ENCODE measurements around the gene PLIN5. TPM values are rescaled to one million over a fixed set of nuclear protein-coding genes. Genes with fewer than 3 reads are reported as not detected.

The PLIN5 gene
- total RNA-seq, 1 experiment from 2014 or later: 3.9 TPM

- Histone ChIP-seq H4K20me1 (ENCODE audit: control insufficient read depth, insufficient read depth, insufficient read length) (no peaks in the 10 kb centered on the region), H3K4ac (ENCODE audit: low read depth, low read length) (no peak overlapping the region), H3K9me3 (ENCODE audit: control insufficient read depth, low read depth, low read length) (no peaks in the 10 kb centered on the region), H3K14ac (ENCODE audit: insufficient read depth, low read length) (no peak overlapping the region), H2AFZ (ENCODE audit: low read length) (no peak overlapping the region), H3K79me2 (ENCODE audit: insufficient read depth, low read length) (no peaks in the 10 kb centered on the region; the same call in 1 of the 2 replicates), H3K27me3 (ENCODE audit: insufficient read depth, low read length) (no peaks in the 10 kb centered on the region), H3K23ac (ENCODE audit: insufficient read length, low read depth, low read length) (no peak overlapping the region), H3T11ph (ENCODE audit: low read length) (no peak overlapping the region), H2BK120ac (ENCODE audit: low read depth, low read length, poor library complexity, severe bottlenecking) (no peak overlapping the region), H4K8ac (replicated peaks; ENCODE audit: insufficient read length, low read depth, low read length) (no peak overlapping the region), H2AK5ac (ENCODE audit: insufficient read length, low read length) (no peak overlapping the region), H3K23me2 (ENCODE audit: insufficient read length, low read depth, low read length, poor library complexity, severe bottlenecking) (no peaks in the 10 kb centered on the region), H4K91ac (ENCODE audit: insufficient read length, low read depth, low read length) (no peak overlapping the region), H3K9ac (ENCODE audit: extremely low read depth, insufficient read length, low read length) (no peak overlapping the region), H3K4me2 (ENCODE audit: insufficient read depth, insufficient read length, low read length) (no peak overlapping the region), H2BK5ac (ENCODE audit: insufficient read length, low read length) (no peak overlapping the region), H4K5ac (ENCODE audit: insufficient read length, low read depth, low read length) (no peak overlapping the region), H2BK12ac (ENCODE audit: insufficient read length, low read depth, low read length) (no peak overlapping the region), H3K56ac (ENCODE audit: insufficient read length, low read depth, low read length) (no peak overlapping the region), H3K18ac (ENCODE audit: insufficient read length, low read depth, low read length) (no peak overlapping the region), H2BK15ac (ENCODE audit: low read depth, low read length) (no peak overlapping the region), H2BK20ac (ENCODE audit: low read depth, low read length, poor library complexity, severe bottlenecking) (no peak overlapping the region), H3K27ac (ENCODE audit: insufficient read length, low read depth, low read length) (no peak overlapping the region), H3K4me1 (ENCODE audit: insufficient read depth, low read length) (peaks cover 4% of the 10 kb centered on the region; the same call in 1 of the 2 replicates), H3K79me1 (ENCODE audit: insufficient read depth, low read depth, low read length, poor library complexity, severe bottlenecking) (peaks cover 3% of the 10 kb centered on the region)
- H3K36me3 Mint-ChIP-seq (ENCODE audit: insufficient read depth in 1 of 3, low read depth in 3 of 3): peaks cover 0 to 6% (median 1%) of the 10 kb centered on the region in 3 experiments; a peak in 2 of 7 replicates
- no peak for DNase-seq
- H3K27ac Mint-ChIP-seq: no peak overlapping the region
- WGBS (ENCODE audit: extremely low coverage, insufficient read length, low lambda C conversion rate): no CpG with 5 or more reads among the region's 6 CpGs
- H3K4me3 Mint-ChIP-seq: no peak overlapping the region
- no peaks in the 10 kb centered on the region; a peak in 1 of 5 replicates for H3K9me3 Mint-ChIP-seq
- no peak for TF ChIP-seq CTCF (conservative IDR thresholded peaks at IDR 0.05)
- no peaks in the 10 kb centered on the region for H3K27me3 Mint-ChIP-seq (ENCODE audit: low read depth)
- peaks cover 15 to 27% of the 10 kb centered on the region in 2 experiments for H3K4me1 Mint-ChIP-seq
Observed at GRCh38 chr19:4573682-4574081, 38.7 kb upstream of the PLIN5 start.
